ENCODE data around the gene ACACB.

DNA sequence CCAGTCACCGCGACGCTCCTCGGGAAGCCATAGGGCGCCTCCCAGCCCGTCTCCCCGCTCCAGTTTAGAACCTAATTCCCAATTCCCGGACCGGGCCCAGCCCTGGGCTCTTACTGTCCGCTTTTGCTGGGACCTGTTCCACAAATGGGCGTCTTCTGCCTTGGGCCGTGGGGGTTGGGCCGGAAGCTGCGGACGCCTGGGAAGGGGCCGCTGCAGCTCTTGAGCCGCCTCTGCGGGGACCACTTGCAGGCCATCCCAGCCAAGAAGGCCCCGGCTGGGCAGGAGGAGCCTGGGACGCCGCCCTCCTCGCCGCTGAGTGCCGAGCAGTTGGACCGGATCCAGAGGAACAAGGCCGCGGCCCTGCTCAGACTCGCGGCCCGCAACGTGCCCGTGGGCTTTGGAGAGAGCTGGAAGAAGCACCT lies 18.2 kb upstream of the ACACB start:
- TF ChIP-seq GATA2 (IDR thresholded peaks at IDR 0.05; ENCODE audit: low read depth, low read length), result no peak
- TF ChIP-seq GATA3 (IDR thresholded peaks at IDR 0.05; ENCODE audit: low read depth, low read length), result no peak

All from SH-SY5Y (cell line).